HG03108 (cell line): Measurements from ENCODE around the gene FANCI.

Experiments used
- ATAC-seq: cut with Tn5 transposase; IDR thresholded peaks from one replicate; pipeline ENCODE4 v1.9.1; 2021; ENCODE audit warnings: moderate library complexity; ENCODE audit not compliant: unreplicated experiment

The FANCI gene

DNA sequence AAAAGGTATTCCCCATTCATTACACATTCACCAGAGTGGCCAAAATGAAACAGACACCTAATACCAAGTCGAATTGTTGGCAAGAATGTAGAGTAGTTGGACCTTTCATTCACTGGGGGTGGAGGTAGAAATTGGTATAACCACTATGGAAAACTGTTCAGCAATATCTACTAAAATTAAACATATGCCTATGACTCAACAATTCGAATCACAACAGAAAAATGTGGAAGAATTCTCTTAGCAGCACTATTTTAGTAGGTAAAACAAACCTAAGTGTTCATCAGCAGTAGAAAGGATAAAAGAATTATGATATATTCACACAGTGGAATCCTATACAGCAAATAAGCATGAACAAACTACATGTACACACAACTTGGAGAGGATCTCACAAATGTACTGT lies 60.2 kb downstream of the FANCI start:
- no peak for ATAC-seq

DNA sequence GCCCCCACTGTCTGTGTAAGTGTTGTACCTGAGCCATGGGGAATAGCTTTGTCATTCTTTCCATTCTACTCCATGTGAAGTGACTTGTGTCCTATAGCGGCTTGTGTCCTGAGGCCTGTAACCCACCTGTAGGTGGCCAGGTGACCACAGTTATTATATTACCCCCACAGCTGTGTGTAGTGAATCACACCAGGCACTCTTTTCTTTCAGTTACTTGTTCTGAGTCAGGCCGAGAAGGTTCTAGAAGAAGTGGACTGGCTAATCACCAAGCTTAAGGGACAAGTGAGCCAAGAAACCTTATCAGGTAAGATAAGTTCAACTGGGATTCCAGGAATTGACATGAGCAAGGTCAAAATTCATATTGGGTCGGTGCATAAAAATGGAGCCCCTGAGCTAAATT lies 61.6 kb downstream of the FANCI start:
- ATAC-seq: no peak

DNA sequence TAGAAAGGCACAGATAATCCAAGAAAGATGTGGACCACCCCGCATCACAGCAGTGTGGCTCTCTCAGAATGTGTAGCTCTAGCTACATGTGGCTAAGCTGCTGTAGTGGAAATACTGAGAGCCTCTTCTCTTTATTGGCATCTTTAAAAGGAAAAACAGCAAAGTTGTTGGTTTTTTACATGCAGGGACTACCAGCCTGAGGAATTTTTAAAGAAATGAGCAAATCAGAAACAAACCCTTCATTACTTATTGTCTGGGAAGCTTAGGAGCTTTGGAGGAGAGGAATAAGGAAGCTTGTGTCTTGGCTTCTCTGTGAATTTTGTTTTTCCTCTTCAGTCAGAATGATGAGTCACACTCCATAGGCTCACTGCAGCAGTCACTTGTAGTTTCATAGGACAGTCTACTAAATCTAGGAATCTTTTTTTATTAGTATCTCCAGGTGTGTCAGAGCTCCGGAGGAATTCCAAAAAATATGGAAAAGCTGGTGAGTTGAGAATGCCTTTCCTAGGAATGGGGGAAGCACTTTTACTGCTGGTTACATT lies 63.3 kb downstream of the FANCI start:
- ATAC-seq: no peak

- no peak for ATAC-seq
Observed at GRCh38 chr15:89307791-89308190, 64.0 kb downstream of the FANCI start.

GRCh38 chr15:89308236-89308635 lies 64.5 kb downstream of the FANCI start:
- ATAC-seq: no peak

GRCh38 chr15:89309993-89310392 lies 66.2 kb downstream of the FANCI start:
- no peak for ATAC-seq

- ATAC-seq: no peak
Observed at GRCh38 chr15:89315375-89315929, 71.7 kb downstream of the FANCI start.

- no peak for ATAC-seq
Observed at GRCh38 chr15:89316504-89316903, 72.7 kb downstream of the FANCI start.

GRCh38 chr15:89317186-89317720 lies 73.5 kb downstream of the FANCI start:
- no peak for ATAC-seq

DNA sequence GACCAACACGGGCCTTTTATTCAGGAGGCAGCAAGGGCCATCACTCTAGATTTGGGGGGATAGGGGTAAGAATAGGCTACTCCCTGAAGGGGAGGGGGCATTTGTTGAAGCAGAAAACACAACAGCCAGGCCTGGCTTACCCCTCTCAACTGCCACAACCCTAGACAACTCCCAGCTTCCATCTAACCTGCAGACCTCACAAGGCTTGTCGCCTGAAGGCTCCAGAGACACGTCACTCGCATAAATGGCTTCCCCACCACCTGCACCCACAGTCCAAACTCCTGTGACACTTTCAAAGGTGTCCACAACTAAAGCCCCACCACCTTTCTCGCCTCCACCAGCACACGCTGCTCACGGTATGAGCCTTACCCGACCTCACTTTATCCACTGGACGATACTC lies 75.9 kb downstream of the FANCI start:
- ATAC-seq: no peak

GRCh38 chr15:89320200-89320599 lies 76.4 kb downstream of the FANCI start:
- no peak for ATAC-seq

DNA sequence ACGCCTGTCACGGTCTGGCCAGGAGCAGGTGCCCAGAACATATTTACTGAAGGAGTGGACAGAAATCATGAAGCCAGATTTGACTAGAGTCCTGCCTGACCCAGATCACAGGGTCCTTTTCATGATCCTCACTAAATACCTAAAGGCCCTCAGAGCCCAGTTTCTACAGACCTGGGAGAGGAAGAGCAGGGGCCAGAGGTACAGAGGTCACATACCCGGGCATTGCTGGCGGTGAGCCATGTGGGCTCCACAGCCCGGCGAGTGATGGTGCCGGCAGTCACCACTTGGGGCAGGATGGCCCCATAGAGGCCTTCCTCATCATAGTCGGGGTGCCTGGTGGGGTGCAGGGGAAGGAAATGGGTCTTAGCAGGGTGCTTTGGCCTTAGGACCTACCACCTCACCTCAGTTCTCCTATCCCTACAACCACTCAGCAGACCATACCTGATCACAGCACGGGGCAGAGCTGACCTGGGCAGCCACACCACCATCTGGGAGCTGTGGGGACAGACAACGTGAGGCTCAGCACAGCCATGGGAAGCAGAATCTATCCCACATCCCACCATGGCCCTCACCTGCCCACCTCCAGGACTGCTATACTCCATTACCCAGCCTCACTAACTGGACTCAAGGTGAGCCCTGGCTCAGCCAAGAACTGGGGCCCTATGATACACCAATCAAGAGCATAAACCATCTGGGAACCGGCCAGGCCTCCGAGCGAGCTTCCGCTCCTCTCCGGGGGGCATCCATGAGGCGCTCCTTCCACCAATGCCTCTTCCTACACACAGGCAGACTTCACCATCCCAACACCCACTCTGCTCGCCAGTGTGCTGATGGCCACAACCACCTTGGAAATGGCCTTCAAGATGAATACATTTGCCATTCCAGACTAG lies 78.0 kb downstream of the FANCI start:
- no peak for ATAC-seq

- no peak for ATAC-seq
Observed at GRCh38 chr15:89322822-89323221, 79.0 kb downstream of the FANCI start.

- no peak for ATAC-seq
Observed at GRCh38 chr15:89323825-89324224, 80.0 kb downstream of the FANCI start.

DNA sequence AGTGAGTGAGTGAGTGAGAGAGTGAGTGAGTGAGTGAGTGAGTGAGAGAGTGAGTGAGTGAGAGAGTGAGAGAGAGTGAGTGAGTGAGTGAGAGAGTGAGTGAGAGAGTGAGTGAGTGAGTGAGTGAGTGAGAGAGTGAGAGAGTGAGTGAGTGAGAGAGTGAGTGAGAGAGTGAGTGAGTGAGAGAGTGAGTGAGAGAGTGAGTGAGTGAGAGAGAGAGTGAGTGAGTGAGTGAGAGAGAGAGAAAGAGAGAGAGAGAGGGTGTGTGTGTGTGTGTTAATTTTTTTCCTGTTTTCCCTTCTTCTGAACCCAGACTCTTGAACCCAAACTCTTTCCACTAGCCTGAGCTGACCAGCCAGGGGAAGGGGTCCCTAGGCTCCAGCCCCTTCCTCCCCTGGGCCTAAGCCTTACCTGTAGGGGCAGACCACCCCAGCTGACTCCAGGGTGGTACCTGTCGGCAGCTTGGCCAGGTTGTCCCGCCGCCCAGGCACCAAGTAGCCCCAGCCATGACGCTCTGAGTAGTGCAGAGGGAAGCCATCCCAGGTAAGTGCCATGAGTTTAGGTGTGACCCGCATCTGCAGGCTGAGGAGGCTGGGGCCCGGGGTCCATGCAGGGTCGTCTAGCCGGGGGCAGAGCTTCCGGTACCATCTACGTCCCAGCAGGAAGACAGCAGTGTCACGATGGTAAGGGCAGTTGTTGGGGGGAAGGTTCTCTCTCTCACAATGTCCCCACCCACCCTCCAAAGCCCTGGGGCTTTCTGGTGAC lies 81.4 kb downstream of the FANCI start:
- no peak for ATAC-seq

DNA sequence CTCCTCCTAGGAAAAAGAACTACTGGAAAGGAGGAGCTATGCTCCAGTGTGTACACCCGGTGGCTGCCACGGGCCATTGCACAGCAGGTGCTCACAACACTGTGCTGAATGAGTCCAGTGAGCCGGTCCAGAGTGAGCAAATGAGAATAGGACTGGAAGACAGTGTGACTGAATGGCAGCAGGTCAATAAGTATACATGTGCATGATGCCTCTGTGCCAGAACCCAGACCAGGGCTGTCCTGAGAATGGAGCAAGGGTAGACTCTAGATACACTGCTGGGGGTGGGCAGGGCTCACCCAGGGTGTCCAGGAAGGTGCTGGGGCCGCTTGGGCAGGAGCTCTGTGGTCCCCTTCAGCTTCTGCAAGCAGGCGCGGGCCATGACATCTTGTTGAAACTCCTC lies 82.5 kb downstream of the FANCI start:
- ATAC-seq: no peak

GRCh38 chr15:89327113-89327512 lies 83.3 kb downstream of the FANCI start:
- no peak for ATAC-seq

DNA sequence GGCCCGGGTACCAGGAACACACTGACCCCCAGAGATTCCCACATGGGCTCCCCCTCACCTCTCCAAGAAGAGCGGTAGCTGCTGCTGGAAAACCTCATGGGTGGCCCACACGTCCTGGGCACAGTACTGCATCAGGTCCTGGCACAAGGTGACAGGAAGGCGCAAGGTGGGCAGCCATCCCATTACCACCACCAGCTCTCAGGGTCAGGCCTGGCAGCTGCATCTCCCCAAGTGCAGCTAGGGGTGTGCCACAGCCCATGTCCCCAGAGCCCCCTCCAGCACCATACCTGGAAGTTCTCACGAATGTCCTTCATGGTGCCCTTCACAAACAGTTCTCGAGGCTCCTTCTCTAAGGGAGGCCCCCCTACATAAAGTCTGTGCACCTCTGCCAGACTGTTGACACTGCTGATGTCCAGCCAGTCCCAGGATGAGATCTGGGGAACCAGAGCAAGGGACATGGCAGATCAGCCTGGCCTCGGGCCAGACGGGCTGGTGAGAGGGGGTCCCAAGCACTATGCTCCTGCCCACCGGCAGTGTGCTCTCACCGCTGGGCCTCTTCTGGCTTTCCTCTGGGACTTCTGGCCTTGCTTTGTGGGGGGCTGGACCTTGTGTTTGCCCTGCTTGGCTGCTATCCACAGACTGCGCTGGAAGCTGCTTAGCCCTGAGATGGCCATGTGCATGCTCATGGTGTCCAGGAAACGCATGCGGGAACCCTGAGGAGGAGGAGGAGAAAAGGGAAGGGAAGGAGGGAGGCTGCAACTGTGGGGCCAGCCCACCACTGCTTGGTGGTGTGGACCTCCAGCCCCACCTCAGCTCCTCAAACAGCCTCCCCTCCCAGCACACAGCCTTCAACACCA lies 84.8 kb downstream of the FANCI start:
- no peak for ATAC-seq

GRCh38 chr15:89329329-89330084 lies 85.7 kb downstream of the FANCI start:
- no peak for ATAC-seq

DNA sequence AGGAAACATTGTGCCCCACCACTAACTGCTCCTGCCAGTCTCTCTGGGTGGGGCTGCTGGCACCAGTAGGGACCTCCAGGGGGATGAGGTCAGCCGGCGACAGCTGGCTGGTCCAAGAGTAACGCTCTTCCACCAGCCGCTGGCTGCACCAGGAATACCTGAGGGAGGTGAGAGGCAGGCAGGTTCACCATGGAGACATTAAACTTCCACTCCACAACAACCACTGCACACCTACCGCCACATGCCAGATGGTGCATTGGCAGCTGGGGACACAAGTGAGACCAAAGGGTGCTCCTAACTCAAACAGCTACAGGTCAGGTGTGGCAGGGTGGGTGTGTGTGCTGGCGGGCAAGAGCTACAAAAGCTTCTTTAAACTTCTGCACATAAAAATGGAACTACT lies 86.3 kb downstream of the FANCI start:
- no peak for ATAC-seq
